GM10266 (cell line): ENCODE measurements around the gene EGFL7.
A peak's percentile ranks its signal among the peaks of the same experiment; 100 is the strongest.

Experiments
- DNase-seq: peaks from one replicate; pipeline ENCODE4 v3.0.0; 2012; ENCODE audit errors: extremely low spot score
- TF ChIP-seq, protein P1 (sequence below): IDR thresholded peaks from 2 replicates; pipeline ENCODE4 v1.5.1; 2012; ENCODE audit warnings: mild to moderate bottlenecking, low read depth; ENCODE audit not compliant: control insufficient read depth, insufficient read depth; ENCODE audit errors: missing control alignments

EGFL7 gene

GRCh38 chr9:136662656-136663581 is at the start of gene EGFL7:
Gene EGFL7, plus strand, starts transcription at chr9:136662916. Its CDS starts 5,367 bp downstream, at chr9:136668283.
- no peak for DNase-seq
- TF ChIP-seq, protein P1, sequence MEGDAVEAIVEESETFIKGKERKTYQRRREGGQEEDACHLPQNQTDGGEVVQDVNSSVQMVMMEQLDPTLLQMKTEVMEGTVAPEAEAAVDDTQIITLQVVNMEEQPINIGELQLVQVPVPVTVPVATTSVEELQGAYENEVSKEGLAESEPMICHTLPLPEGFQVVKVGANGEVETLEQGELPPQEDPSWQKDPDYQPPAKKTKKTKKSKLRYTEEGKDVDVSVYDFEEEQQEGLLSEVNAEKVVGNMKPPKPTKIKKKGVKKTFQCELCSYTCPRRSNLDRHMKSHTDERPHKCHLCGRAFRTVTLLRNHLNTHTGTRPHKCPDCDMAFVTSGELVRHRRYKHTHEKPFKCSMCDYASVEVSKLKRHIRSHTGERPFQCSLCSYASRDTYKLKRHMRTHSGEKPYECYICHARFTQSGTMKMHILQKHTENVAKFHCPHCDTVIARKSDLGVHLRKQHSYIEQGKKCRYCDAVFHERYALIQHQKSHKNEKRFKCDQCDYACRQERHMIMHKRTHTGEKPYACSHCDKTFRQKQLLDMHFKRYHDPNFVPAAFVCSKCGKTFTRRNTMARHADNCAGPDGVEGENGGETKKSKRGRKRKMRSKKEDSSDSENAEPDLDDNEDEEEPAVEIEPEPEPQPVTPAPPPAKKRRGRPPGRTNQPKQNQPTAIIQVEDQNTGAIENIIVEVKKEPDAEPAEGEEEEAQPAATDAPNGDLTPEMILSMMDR, result no peak

DNA sequence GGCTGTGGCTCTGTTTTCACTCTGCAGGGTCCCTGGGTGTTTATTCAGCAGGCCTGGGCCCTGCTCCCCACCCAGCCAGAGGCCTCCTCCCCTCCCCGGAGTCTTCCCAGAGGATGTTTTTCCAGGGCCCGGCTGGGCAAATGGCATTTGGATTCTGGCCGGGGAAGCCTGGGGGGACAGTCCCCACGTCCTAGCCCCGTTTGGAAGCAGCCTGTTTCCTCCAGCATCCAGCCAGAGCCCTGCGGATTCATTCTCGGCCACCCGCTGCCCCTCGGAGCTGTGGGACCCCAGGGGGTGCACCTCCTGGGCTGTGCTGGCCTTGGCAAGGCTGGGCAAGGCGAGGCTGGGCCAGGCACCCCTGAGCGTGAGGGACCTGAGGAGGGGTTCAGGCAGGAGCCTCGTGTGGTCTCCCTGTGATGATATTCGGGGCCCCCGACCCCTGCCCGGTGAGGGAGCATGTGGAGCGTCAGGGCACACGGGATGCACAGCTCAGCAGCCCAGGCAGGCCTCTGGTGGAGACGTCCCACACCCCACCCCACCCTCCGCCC is 48.8 kb upstream of the EGFL7 start:
- TF ChIP-seq, protein P1, result no peak
- peak; percentile 16 for DNase-seq

DNA sequence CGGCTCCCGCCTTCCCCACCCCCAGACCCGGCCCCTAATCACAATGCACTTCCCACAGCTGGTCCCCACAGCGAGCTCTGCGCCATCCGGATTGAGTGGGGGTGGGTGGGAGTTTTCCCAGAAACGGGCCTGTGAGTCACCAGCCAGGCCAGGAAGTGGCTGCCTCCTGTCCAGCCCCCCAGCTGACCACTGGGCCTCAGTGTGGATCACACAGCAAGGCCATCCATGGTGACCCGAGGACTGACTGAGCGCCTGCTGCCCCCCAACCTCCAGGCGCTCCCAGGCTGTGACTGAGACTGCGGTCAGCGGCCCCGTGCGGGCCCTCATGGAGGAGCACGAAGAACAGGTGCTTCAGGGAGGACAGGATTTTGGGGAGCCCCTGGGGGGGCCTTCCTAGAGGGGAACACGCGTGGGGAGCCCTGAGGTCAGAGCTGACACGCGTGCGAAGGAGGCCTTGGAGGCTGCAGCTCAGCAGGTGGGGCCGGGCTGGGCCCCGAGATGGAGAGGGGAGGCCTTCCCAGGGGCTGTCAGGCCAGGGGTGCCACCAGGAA is 48.3 kb upstream of the EGFL7 start:
- peak; percentile 13 for DNase-seq

GRCh38 chr9:136614967-136615623 is 47.6 kb upstream of the EGFL7 start:
- TF ChIP-seq, protein P1, result no peak
- peak; percentile 12 for DNase-seq

More for the DNA sequence above, 48.3 kb upstream of the EGFL7 start:
- TF ChIP-seq, protein P1, result no peak

DNA sequence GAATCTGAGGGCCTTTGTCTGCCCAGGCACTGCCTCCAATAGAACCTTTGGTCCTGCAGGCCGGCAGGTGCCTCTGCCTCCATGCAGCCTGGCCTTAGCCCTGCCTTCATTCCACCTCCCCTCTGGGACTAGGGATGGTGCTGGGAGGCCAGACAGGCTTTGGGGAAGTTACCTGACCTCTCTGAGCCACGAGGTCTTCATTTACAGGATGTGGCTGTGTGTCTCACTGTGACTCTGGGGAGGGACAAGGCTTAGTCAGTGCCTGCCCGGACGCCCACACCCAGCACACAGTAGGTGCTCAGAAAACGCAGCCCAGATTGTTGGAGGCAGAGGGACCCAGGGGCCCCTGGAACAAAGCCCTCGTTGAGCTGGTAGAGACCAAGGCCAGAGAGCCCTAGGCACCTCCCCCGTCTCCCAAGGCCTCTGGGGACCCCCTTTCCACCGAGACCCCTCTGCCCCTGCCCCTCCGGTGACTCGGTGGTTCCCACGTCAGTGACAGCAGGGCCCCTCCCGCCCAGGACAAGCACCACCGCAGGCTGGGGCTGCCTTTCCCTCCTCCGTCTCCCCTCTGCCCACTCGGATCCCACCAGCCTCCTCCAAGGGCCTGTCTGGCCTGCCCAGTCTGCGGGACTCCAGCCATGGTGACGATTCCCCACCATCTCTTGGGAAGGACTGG is 46.9 kb upstream of the EGFL7 start:
- TF ChIP-seq, protein P1, result no peak
- DNase-seq, result no peak

- TF ChIP-seq, protein P1, result no peak
- DNase-seq, result peak; percentile 29
Observed at GRCh38 chr9:136616307-136616635, 46.4 kb upstream of the EGFL7 start.
